Uterus (tissue), 4 donors: Measurements from ENCODE around the gene TTBK2. TPM values are rescaled to one million over a fixed set of nuclear protein-coding genes. Genes with fewer than 3 reads are reported as not detected.

Experiments
- DNase-seq, 2 donors: peaks; one replicate each; pipeline ENCODE4 v3.0.0-alpha.2; 2019 to 2020
- H3K27ac ChIP-seq, 2 donors: fragments of 200-600 bp; sonication (generic); 1 replicate in 1 of 2; 2 replicates in 1 of 2; pipeline ENCODE4 v1.5.1; 2016 to 2018
- H3K27me3 ChIP-seq, 2 donors: fragments of 200-600 bp; sonication (generic); one replicate each; pipeline ENCODE4 v1.5.1; 2018 to 2019; ENCODE audit warnings: control low read depth in 1 of 2
- H3K36me3 ChIP-seq, 2 donors: fragments of 200-600 bp; sonication (generic); one replicate each; pipeline ENCODE4 v1.5.1; 2019; ENCODE audit warnings: control low read depth in 1 of 2
- H3K4me1 ChIP-seq, 2 donors: fragments of 200-600 bp; sonication (generic); one replicate each; pipeline ENCODE4 v1.5.1; 2018 to 2019; ENCODE audit warnings: control low read depth in 1 of 2
- H3K4me3 ChIP-seq, 2 donors: fragments of 200-600 bp; sonication (generic); 1 replicate in 1 of 2; 2 replicates in 1 of 2; pipeline ENCODE4 v1.5.1; 2018 to 2019; ENCODE audit warnings: mild to moderate bottlenecking in 1 of 2
- H3K9me3 ChIP-seq, 2 donors: fragments of 200-600 bp; sonication (generic); one replicate each; pipeline ENCODE4 v1.5.1; 2019; ENCODE audit warnings: control low read depth in 1 of 2
- CTCF ChIP-seq, 4 experiments: fragments of 200-600 bp in 2 of 4; fragments of 450-650 bp in 2 of 4; sonication (generic) in 2 of 4; IDR thresholded peaks; one replicate each; pipeline ENCODE4 v1.5.1; 2016 to 2019; ENCODE audit warnings: antibody characterized with exemption in 4 of 4, mild to moderate bottlenecking in 2 of 4, moderate library complexity in 1 of 4
- POLR2A ChIP-seq, 2 donors: fragments of 450-650 bp; IDR thresholded peaks; one replicate each; pipeline ENCODE4 v1.6.1; 2016; ENCODE audit warnings: antibody characterized with exemption in 2 of 2, mild to moderate bottlenecking in 1 of 2, moderate library complexity in 1 of 2
- intact Hi-C: fragments of 100-400 bp; cut with DNase I; formaldehyde crosslinking; loops from one replicate; pipeline ENCODE4 v1.15.1; 2023; ENCODE audit warnings: low total_unique reads
- total RNA-seq, 4 donors: library from RNA; depleted of rRNA in 3 of 4; stranded (reverse); fragments of >200 nt in 3 of 4; gene quantifications; one replicate each; pipeline versions ENCODE4 v1.1.0 to v1.2.4, GENCODE V29; 2014 to 2023
- donor health status: DM: yes; HTN: yes; CAD: no.

The TTBK2 gene
- total RNA-seq, 4 donors from 2014 or later = 5.9 to 32.3 (median 20.6) TPM

- DNase-seq = no peak
- Histone ChIP-seq H3K9me3 (no peaks in the 10 kb centered on the region), H3K4me3 (no peak overlapping the region), H3K4me1 (no peaks in the 10 kb centered on the region), H3K27me3 (no peaks in the 10 kb centered on the region), H3K27ac (no peak overlapping the region), H3K36me3 (no peaks in the 10 kb centered on the region)
- intact Hi-C loops = no loop called here
- TF ChIP-seq POLR2A (IDR thresholded peaks at IDR 0.05) (no peak), CTCF (IDR thresholded peaks at IDR 0.05) (no peak)
Observed at GRCh38 chr15:42880121-42880520, 40.5 kb downstream of the TTBK2 start.

DNA sequence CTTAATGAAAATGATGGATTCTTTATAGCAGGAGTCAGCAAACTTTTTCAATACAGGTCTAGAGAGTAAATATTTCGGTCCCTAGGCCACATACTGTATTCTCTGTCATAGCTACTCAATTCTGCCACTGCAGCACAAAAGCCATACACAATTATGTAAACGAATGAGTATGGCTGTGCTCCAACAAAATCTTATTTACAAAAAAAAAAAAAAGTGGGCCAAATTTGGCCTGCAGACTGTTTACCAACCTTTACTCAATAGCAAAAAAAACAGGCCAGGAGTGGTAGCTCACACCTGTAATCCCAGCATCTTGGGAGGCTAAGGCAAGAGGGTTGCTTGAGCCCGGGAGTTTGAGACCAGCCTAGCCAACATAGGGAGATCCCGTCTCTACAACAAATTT lies 41.1 kb downstream of the TTBK2 start:
- H3K27me3 ChIP-seq = no peaks in the 10 kb centered on the region
- TF ChIP-seq CTCF (IDR thresholded peaks at IDR 0.05) (no peak), POLR2A (IDR thresholded peaks at IDR 0.05) (no peak)
- no peak overlapping the region for H3K4me3 ChIP-seq
- no peaks in the 10 kb centered on the region for H3K36me3 ChIP-seq
- no peak for DNase-seq
- intact Hi-C loops = no loop called here
- H3K27ac ChIP-seq = no peak overlapping the region
- no peaks in the 10 kb centered on the region for H3K4me1 ChIP-seq
- H3K9me3 ChIP-seq = no peaks in the 10 kb centered on the region

DNA sequence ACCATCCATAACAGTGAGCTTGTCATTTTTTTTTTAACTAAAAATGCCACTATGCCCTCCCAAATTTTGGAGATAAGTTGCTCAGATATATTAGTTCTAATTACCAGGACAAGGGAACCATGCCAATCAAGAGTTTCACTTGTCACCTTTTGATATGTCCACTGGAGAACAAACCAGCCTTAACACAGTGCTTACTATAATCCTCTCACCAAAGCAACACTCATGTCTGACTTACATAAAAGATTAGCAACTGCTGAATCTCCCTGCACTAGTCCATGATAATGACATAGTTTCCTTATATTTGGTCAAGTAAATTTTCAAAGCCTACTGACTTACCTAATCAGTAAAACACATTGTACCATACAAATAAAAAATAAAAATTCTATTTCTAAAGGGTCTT lies 44.4 kb downstream of the TTBK2 start:
- Histone ChIP-seq H3K9me3 (no peaks in the 10 kb centered on the region), H3K36me3 (no peaks in the 10 kb centered on the region), H3K27me3 (no peaks in the 10 kb centered on the region), H3K27ac (no peak overlapping the region), H3K4me3 (no peak overlapping the region), H3K4me1 (no peaks in the 10 kb centered on the region)
- TF ChIP-seq CTCF (IDR thresholded peaks at IDR 0.05) = no peak
- no peak for TF ChIP-seq POLR2A (IDR thresholded peaks at IDR 0.05)
- intact Hi-C loops = no loop called here
- no peak for DNase-seq

DNA sequence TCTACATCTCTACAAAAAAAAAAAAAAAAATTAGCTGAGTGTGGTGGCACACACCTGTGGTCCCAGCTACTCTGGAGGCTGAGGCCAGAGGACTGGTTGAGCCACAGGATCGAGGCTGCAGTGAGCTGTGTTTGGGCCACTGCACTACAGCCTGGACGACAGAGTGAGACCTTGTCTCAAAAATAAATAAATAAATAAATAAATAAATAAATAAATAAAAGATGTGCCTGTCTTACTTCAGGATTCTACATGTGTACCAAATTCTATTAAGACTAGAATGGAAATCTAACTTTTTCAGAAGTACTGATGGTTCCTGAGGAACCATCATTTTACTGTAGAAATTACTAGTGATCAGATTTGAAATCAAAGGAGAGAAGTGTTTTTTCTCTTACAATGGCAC lies 51.9 kb downstream of the TTBK2 start:
- no peaks in the 10 kb centered on the region for H3K9me3 ChIP-seq
- TF ChIP-seq CTCF (IDR thresholded peaks at IDR 0.05) = no peak
- no peak for TF ChIP-seq POLR2A (IDR thresholded peaks at IDR 0.05)
- no peaks in the 10 kb centered on the region for H3K36me3 ChIP-seq
- no peaks in the 10 kb centered on the region for H3K4me1 ChIP-seq
- H3K27me3 ChIP-seq = no peaks in the 10 kb centered on the region
- no peak overlapping the region for H3K4me3 ChIP-seq
- no peak overlapping the region for H3K27ac ChIP-seq
- intact Hi-C loops = no loop called here
- DNase-seq = no peak

DNA sequence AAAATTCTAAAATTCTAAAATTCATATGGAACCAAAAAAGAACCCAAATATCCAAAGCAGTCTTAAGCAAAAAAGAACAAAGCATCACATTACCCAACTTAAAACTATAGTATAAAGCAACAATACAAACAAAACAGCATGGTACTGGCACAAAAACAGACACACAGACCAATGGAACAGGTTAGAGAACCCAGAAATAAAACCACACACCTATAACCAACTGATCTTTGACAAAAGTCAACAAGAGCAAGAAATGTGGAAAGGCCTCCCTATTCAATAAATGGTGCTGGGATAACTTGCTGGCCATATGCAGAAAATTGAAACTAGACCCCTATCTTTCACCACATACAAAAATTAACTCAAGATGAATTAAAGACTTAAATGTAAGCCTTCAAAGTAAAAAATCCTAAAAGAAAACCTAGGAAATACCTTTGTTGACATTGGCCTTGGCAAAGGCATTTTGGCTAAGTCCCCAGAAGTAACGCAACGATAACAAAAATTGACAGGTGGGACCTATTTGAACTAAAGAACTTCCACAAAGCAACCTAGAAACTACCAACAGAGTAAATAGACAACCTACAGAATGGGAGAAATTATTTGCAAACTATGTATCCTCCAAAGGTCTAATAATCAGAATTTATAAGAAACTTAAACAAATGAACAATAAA lies 56.9 kb downstream of the TTBK2 start:
- TF ChIP-seq CTCF (IDR thresholded peaks at IDR 0.05) (no peak), POLR2A (IDR thresholded peaks at IDR 0.05) (no peak)
- Histone ChIP-seq H3K9me3 (no peaks in the 10 kb centered on the region), H3K36me3 (no peaks in the 10 kb centered on the region), H3K4me3 (no peak overlapping the region), H3K27me3 (no peaks in the 10 kb centered on the region), H3K27ac (no peak overlapping the region), H3K4me1 (no peaks in the 10 kb centered on the region)
- intact Hi-C loops = no loop called here
- DNase-seq = no peak
